C1 segment of cervical spinal cord (tissue), 14 donors: Measurements from ENCODE around the gene XIRP2.

Experiments used
- DNase-seq, 14 donors: peaks; one replicate each; lab custom pipeline; 2025; lab: John Stamatoyannopoulos, UW

The XIRP2 gene

DNA sequence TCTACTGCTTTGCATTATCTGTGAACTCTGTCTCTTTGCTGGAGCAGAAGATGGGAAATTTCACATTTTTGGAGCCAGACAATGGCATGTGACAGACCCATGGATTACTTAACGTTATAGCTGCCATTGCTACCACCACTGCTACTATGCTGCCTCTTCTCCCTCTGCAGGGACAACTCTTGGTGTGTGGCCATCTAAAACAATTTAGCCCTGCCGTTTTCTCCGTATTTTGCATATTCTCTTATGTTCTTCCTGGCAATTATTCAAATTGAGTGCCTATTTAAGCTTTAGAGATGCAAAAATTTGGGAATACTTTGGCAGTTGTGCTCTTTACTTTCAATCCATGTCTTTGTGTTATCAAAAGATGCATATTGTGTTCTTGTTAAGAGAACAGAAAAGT, 386.8 kb downstream of the XIRP2 start:
- DNase-seq, result no peak

DNA sequence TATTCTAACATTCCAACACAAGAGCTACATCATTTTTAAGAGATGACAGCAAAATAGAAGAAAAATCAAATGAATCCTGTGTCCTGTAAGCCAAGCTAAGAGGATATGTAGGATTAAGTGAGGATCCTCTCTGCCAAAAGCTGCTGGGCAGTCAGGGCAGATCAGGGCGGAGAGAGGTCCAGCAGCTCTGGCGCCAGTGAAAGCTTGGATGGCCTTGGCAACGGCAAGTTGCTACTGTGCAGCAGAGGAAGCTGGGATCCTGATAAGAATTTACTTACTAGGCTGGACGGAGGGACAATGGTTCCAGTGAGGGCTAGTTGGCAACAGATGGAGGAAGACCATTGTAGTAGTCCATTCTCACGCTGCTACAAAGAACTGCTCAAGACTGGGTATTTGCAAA, 391.5 kb downstream of the XIRP2 start:
- no peak for DNase-seq

DNA sequence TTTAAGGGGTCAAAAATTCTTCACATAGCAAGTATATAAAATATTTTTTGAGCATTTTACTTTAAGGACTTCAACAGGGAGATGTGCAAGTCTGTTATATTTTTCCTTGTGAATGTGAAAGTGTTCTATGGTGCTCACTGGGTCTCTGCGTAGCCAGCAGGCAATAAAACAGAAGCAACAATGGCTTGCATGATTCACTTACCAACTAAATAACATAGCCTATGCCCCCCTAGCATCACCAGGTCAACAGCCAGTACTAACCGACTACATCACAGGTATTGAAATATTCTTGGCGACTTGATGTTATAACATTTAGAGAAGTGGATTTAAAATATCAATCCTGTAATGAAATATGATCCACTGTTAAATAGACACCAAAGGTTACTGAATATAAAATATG, 398.9 kb downstream of the XIRP2 start:
- no peak for DNase-seq

DNA sequence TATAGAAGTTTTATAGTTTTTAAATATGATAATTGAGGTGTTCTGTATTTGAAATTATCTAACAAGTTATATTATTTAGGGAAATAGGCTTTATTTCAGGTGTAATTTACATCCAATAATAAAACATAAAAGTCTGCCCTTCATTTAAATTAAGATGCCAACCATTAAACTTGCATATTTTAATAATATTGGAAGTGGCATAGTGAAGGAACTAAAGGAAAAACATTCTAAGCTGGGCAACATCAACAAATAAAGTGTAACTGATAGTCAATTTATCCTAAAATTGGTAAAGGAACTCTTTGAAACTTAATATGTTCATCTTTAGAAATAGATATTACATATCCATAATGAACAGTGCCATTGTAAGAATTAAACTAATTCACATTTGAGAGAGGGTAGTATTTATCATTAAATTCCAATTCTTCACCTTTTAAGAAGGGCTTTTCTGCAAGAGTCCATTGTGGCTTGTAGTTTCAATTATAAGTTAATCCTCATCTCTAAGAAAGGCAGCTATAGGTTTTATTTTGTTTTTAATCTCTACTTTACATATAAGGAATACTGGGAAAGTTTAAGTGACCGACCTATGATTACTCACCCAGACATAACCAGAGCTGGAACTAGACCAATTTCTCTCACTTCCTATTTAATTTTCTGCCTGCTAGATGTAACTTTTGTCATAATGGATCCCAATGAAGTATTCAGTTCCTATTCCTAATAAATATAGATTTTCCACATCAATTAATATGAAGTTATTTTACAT, 401.6 kb downstream of the XIRP2 start:
- no peak for DNase-seq

DNA sequence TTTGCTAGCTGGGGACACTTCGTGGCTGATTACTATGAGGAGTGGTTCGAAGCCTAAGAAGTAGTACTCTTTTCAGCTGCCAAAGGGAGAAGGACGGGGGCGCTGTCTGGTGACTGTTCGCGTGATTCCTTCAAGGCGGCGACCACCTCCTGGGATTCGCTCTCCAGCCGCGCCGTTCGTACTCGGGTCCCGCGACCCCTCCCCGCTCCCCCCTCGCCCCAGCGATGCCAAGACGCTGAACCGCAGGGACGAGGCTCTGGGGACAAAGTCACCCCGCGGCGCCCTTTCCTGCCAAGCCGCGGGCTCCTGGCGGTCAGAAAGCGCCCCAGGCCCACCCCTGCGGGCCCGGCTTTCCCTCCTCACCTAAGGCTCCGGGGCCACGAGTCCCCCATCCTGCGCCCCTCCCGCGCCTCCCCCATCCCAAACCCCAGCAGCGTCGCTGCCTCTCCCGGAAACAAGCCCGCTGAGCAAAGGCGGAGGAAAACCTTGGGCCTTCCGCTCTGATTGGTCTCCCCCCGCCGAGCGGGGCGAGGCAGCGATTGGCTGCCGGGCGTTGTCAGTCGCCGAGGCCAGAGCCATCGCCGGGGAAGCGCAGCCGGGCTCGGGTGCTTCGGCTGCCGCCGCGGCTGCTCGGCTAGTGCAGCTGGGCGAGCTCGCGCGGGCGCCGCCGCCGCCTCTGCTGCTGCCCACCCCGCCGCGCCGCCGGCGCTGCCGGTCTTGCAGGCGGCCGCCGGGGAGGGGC, 404.3 kb downstream of the XIRP2 start, which contains the start of gene B3GALT1:
TSS of gene B3GALT1 (plus strand) at position 572 of the 742 bp plus-strand sequence.
- peak; percentile 18 to 93 (median 84) for DNase-seq

DNA sequence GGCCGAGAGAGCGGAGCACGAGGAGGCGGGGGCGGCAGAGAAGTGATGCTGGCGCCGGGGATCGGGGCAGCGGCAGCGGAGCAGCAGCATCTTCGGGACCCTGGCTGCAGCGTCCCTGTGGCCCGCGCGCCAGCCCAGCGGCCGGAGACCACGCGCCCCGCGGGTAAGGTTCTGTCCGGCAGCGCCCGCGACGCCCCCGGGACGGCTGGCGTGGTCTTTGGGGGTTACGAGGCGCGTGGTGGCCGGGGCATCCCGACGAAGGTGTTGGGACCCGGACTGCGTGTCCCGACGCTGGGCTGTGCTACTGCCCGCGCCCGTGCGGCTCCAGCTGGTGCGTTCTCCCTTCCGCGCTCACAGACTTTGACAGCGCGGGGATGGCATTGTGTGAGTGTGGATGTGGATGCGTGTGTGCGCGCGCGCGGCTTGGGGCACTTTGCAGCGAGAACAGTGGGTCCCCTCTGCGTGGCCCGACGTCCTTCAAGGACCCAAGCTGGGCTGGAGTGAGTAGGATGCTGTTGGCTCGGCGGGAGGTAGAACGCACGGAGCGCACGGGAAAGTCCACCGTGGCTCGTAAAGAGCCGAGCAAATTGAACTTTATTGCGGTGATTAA, 405.0 kb downstream of the XIRP2 start:
- peak in 8 of 14 donors; percentile 30 to 78 (median 52) for DNase-seq

DNA sequence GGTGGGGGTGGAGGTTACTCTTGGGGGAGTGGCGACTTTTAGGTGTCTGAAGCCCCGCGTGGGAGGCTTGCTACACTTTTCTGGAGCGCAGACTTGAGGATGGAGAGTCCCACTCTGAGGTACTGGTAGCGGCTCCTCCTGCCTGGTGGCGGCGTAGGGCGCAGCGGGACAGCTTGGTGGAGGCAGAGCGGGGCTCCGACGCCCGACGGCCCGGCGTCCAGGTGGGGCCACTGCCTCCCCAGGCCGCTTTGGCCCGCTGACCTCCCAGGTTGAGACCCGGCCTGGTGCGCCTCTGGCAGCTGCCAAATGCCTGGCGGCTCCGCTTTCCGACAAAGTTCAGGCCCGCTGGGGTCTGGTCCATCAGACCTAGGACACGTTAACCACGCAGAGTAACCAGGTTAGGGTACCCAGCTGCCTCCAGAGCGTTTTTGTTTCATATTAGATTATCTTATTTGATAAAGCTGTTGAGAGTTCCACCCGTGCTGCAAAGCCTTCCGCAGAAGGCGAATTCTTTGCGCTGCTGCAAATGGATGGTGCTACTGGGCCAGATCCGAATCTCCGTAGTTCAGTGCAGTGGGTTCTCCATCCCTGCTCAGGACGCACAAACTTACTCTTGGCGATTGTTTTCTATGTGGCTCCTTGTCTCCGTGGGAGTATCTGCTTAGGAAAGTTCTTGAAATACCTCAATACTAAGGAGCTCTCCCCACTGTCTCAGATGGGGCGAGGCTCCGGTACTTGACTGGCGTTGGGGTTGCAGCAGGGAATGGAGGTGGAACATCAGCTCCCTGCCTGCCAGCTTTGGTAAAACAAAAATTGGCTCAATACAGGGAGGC, 405.9 kb downstream of the XIRP2 start:
- peak in 9 of 14 donors; percentile 14 to 55 (median 27) for DNase-seq

DNA sequence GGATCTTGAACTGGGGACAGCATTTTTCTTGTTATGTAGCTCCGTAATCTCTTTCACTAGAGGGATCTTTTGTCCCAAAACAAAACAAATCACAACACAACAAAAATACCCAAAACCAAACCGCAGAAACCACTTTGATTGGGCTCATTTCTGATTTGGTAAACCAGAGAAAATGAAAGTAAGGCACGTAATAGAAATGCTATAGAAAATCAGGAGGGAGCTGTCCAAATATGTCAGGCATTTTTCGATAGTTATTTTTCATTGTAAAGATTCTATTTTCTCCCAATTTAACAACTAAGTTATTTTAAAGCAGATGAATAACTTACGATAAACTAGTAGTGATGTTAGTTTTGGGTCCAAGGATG, 406.5 kb downstream of the XIRP2 start:
- no peak for DNase-seq

DNA sequence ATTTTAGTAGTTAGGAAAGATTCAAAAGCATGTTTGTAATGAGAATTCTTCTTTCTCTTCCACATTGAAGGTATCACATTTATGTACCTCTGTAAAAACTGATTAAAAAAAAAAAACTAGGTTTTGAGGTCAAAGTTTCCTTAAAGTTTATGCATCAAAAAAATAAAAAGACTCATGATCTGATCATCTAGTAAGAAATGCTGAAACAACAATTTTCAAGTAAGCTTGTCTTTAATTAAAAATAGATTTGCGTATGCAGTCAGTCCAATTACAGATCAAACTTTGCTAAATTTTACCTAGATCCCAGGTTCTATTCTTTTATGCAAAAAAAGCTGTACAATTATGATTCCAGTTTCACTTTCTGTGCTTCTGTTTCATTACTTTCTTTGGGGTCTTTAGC, 409.0 kb downstream of the XIRP2 start:
- DNase-seq, result no peak

DNA sequence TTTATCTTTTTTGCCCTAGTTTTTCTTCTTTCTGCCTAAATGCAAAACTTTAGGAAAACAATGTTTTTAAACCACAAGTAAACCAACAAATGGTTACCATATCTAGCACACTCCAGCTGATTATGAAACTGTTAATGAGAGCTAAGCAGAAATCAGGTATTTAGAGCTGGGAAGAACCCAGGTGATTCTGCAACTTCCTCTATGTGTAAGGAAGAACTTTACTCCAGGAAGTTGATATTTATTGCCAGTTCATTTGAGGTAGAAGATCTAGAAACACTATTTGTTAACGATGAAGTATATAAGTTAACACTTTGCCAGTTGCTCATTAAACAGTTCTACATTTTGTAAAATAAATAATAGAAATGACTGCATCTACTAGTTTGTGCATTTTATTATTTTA, 409.7 kb downstream of the XIRP2 start:
- DNase-seq, result no peak
